Renal cortical epithelial cell (primary cell): ENCODE data around the gene KCNMA1. TPM values are rescaled to one million over a fixed set of nuclear protein-coding genes. Genes with fewer than 3 reads are reported as not detected.
"Not testable (repeated sequence)": the region's sequence is repeated elsewhere in the genome, so short reads cannot be mapped to it uniquely, and the experiment has no call there.

Source experiments
- DNase-seq: peaks from one replicate; pipeline ENCODE4 v3.0.0-alpha.2; 2011; ENCODE audit warnings: low read depth
- total RNA-seq: library from RNA; depleted of rRNA; stranded (reverse); fragments of >200 nt; gene quantifications from 2 replicates; pipeline ENCODE4 v1.2.3, GENCODE V29; 2014

KCNMA1 gene
- total RNA-seq, 1 donor from 2014 or later = 12.9 TPM

GRCh38 chr10:77393821-77394501 is 243.6 kb downstream of the KCNMA1 start:
- no peak for DNase-seq

GRCh38 chr10:77393411-77393810 is 244.2 kb downstream of the KCNMA1 start:
- no peak for DNase-seq

- DNase-seq = peak; percentile 86
Observed at GRCh38 chr10:77392851-77393250, 244.8 kb downstream of the KCNMA1 start.

GRCh38 chr10:77392236-77392721 is 245.3 kb downstream of the KCNMA1 start:
- peak; percentile 45 for DNase-seq

- DNase-seq = peak; percentile 76
Observed at GRCh38 chr10:77391605-77392235, 245.9 kb downstream of the KCNMA1 start.

GRCh38 chr10:77390481-77390891 is 247.1 kb downstream of the KCNMA1 start:
- peak; percentile 32 for DNase-seq

- no peak for DNase-seq
Observed at GRCh38 chr10:77388571-77389100, 249.0 kb downstream of the KCNMA1 start.

GRCh38 chr10:77387701-77388100 is 249.9 kb downstream of the KCNMA1 start:
- DNase-seq = not testable (repeated sequence)

- DNase-seq = no peak
Observed at GRCh38 chr10:77387247-77387646, 250.4 kb downstream of the KCNMA1 start.

GRCh38 chr10:77386838-77387237 is 250.8 kb downstream of the KCNMA1 start:
- DNase-seq = peak; percentile 50

- DNase-seq = no peak
Observed at GRCh38 chr10:77386365-77386764, 251.2 kb downstream of the KCNMA1 start.

GRCh38 chr10:77385315-77385714 is 252.3 kb downstream of the KCNMA1 start:
- DNase-seq = no peak

GRCh38 chr10:77383861-77384553 is 253.6 kb downstream of the KCNMA1 start:
- DNase-seq = no peak

GRCh38 chr10:77381750-77382149 is 255.9 kb downstream of the KCNMA1 start:
- no peak for DNase-seq

GRCh38 chr10:77380723-77381122 is 256.9 kb downstream of the KCNMA1 start:
- DNase-seq = no peak

GRCh38 chr10:77380191-77380590 is 257.4 kb downstream of the KCNMA1 start:
- DNase-seq = no peak

- no peak for DNase-seq
Observed at GRCh38 chr10:77378366-77379349, 258.9 kb downstream of the KCNMA1 start.

- DNase-seq = no peak
Observed at GRCh38 chr10:77377678-77378352, 259.8 kb downstream of the KCNMA1 start.

- no peak for DNase-seq
Observed at GRCh38 chr10:77377034-77377433, 260.6 kb downstream of the KCNMA1 start.

GRCh38 chr10:77374189-77374656 is 263.4 kb downstream of the KCNMA1 start:
- no peak for DNase-seq
